ENCODE data around the gene MDGA2.

The MDGA2 gene

DNA sequence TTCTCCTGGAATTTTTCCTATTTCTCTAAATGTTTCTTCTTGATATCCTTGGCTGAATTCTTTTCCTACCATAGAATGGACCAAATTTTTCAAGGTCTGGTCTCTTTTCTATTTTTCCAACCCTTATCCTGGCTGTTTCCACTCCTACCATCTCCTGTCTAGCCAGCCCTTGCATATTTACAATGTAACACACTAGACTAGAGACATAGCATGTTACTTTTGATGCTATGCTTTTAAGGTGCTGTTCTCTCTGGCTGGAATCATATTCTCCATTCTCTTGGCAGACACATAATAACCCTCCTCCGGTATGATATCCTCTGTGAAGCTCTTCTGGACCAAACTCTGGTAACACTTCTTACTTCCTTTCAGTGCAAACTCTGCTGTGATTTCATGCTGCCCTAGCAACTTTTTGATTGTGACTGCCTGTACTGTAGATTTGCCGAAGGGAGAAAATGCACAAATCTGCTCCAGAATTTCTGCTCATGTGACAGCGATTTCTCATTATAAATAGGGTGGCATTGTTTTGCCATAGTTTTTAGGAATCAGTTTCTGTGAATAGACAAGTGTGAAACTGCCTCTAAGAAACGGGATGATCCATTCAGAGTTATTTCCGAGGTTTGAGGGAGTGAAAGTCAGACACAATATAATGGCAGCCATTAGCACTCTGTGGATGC is 284.4 kb downstream of the MDGA2 start:
- TF ChIP-seq, protein P1, sequence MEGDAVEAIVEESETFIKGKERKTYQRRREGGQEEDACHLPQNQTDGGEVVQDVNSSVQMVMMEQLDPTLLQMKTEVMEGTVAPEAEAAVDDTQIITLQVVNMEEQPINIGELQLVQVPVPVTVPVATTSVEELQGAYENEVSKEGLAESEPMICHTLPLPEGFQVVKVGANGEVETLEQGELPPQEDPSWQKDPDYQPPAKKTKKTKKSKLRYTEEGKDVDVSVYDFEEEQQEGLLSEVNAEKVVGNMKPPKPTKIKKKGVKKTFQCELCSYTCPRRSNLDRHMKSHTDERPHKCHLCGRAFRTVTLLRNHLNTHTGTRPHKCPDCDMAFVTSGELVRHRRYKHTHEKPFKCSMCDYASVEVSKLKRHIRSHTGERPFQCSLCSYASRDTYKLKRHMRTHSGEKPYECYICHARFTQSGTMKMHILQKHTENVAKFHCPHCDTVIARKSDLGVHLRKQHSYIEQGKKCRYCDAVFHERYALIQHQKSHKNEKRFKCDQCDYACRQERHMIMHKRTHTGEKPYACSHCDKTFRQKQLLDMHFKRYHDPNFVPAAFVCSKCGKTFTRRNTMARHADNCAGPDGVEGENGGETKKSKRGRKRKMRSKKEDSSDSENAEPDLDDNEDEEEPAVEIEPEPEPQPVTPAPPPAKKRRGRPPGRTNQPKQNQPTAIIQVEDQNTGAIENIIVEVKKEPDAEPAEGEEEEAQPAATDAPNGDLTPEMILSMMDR (IDR thresholded peaks at IDR 0.05; ENCODE audit: low read depth, low read length, missing control alignments): no peak
- DNase-seq (ENCODE audit: extremely low read depth, low read depth): no peak
- no peak overlapping the region for H3K4me3 ChIP-seq (replicated peaks; ENCODE audit: low read depth, low read length)

DNA sequence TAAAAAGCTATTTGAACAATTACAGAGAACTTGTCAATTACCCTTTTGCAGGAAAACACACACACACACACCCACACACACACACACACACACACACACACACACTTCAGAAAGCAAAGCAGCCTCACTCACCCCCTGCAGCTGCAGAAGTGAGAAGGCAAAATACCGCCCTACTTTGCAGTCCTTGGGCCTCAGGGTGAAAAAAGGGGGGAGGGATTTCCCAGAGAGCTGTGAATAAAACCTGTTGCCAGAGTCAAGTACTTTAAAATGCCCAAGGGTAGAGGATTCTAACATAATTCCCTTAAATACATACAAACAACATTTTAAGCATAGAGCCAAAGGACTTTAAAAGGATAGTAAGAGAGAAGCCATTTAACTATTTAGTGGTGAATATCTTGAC is 285.9 kb downstream of the MDGA2 start:
- H3K4me3 ChIP-seq (replicated peaks; ENCODE audit: low read depth, low read length): no peak overlapping the region
- TF ChIP-seq, protein P1 (IDR thresholded peaks at IDR 0.05; ENCODE audit: low read depth, low read length, missing control alignments): no peak
- no peak for DNase-seq (ENCODE audit: extremely low read depth, low read depth)

DNA sequence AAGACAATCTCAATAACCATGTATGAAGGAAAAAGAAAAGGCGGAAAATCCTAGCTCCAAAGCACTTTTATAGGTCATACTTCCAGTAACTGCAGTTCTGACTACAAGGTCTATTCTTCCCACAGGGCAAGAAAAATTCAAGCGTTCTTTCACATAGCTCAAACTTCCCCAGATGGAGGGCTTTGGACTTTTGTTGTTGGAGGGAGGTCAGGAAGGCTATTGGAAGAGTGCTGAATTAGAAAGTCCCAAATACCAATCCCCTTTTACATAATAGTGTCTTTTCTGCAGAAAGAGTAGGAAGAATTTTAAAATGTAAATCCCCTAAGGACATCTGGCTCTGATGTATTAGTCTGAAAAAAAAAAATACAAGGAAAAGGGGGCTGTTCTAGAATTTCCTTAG is 309.4 kb downstream of the MDGA2 start:
- no peak overlapping the region for H3K4me3 ChIP-seq (replicated peaks; ENCODE audit: low read depth, low read length)
- no peak for DNase-seq (ENCODE audit: extremely low read depth, low read depth)
- TF ChIP-seq, protein P1 (IDR thresholded peaks at IDR 0.05; ENCODE audit: low read depth, low read length, missing control alignments): no peak

DNA sequence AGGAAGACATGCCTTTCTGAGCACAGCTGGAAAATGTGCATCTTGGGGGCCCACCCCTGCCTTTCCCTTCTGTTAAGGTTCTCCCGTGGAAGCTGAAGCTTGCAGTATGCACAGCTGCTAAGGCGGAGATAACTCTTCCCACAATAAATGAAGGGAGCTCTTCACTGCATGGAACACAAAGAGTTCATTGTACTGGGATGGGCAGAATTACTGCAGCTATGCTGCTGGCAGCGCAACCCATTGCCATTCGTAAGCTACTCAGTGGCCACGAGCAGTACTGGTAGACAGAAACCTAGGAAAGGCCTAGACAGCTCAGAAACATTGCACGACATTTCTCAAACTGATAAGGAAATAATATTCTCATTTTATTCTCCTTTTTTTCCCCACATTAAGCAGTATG is 310.2 kb downstream of the MDGA2 start:
- H3K4me3 ChIP-seq (replicated peaks; ENCODE audit: low read depth, low read length): no peak overlapping the region
- TF ChIP-seq, protein P1 (IDR thresholded peaks at IDR 0.05; ENCODE audit: low read depth, low read length, missing control alignments): no peak
- no peak for DNase-seq (ENCODE audit: extremely low read depth, low read depth)

DNA sequence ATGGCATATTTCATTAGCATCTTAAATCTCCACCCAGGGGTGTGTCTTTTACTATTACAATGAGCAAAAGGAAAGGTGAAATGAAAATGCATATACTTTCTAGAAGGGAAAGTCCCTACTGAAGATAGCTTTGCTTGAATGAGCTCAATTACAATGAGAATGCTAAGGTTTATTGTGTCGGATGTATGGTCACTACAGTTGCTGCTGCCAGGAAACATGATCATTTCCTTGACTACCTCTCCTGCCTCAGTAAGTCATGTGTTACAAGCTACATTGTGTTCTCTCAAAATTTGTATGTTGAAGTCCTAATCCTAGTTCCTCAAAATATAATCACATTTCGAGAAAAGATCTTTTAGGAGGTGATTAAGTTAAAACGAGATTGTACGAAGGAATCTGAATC is 322.2 kb downstream of the MDGA2 start:
- no peak overlapping the region for H3K4me3 ChIP-seq (replicated peaks; ENCODE audit: low read depth, low read length)
- TF ChIP-seq, protein P1 (IDR thresholded peaks at IDR 0.05; ENCODE audit: low read depth, low read length, missing control alignments): no peak
- no peak for DNase-seq (ENCODE audit: extremely low read depth, low read depth)

DNA sequence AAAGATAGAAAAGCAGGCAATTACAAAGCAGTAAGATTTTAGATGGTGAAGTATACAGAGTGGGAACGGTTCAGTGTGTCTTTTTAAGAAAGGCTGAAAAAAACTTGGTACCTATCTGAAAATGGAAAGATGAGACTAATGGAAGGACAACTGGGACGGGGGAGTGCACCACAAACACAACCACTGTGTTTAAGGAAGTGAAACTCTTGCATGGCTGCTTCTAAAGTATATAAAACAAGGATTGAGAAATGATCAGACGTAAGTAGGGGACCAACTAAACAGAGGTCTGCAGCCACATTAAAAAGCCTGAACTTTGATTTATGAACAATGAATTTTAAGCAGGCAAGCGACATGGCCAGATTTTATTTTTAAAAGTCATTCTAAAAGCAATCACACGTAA is 328.6 kb downstream of the MDGA2 start:
- no peak overlapping the region for H3K4me3 ChIP-seq (replicated peaks; ENCODE audit: low read depth, low read length)
- no peak for DNase-seq (ENCODE audit: extremely low read depth, low read depth)
- TF ChIP-seq, protein P1 (IDR thresholded peaks at IDR 0.05; ENCODE audit: low read depth, low read length, missing control alignments): no peak

DNA sequence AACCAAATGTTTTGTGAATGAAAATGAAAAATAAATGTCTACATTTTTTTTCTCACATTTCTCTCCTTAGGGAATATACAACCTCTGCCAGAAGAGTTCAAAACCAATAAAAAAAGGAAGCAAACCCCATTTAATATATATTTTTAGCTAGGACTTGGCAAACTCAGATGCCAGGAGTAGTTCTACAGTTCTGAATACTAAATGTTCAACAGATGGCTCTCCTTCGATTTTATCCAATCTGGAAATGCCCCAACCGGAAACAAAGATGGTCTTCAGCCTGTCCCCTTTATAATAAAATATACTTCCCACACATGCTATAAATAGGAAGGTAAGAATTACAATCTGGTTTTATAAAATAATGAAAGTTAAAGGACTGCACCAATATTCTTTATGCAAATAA is 330.4 kb downstream of the MDGA2 start:
- no peak overlapping the region for H3K4me3 ChIP-seq (replicated peaks; ENCODE audit: low read depth, low read length)
- DNase-seq (ENCODE audit: extremely low read depth, low read depth): no peak
- TF ChIP-seq, protein P1 (IDR thresholded peaks at IDR 0.05; ENCODE audit: low read depth, low read length, missing control alignments): no peak

Data from HFF-Myc (cell line).